ENCODE measurements around the gene CA5A. TPM values are rescaled to one million over a fixed set of nuclear protein-coding genes. Genes with fewer than 3 reads are reported as not detected.

CA5A gene
- polyA plus RNA-seq, 2 of the 4 experiments (the other 2 are of a cell fraction) = not detected

GRCh38 chr16:87978127-87978526 lies 41.8 kb upstream of the CA5A start (continued):
- TF ChIP-seq, protein P1, sequence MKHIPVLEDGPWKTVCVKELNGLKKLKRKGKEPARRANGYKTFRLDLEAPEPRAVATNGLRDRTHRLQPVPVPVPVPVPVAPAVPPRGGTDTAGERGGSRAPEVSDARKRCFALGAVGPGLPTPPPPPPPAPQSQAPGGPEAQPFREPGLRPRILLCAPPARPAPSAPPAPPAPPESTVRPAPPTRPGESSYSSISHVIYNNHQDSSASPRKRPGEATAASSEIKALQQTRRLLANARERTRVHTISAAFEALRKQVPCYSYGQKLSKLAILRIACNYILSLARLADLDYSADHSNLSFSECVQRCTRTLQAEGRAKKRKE (CRISPR knock-in tag; IDR thresholded peaks at IDR 0.05; ENCODE audit: low read depth) = no peak

GRCh38 chr16:87976665-87977064 lies 40.3 kb upstream of the CA5A start:
- H3K4me1 ChIP-seq = no peaks in the 10 kb centered on the region
- ChIA-PET POLR2A (no interaction called here), CTCF (no interaction called here)
- DNase-seq (ENCODE audit: low read depth in 1 of 2, low spot score in 1 of 2) (no peak), ATAC-seq (no peak), FAIRE-seq (no peak)
- no peak overlapping the region for H3K27ac ChIP-seq
- H3K4me2 ChIP-seq = no peak overlapping the region
- H3K4me3 ChIP-seq = no peak overlapping the region
- TF ChIP-seq CHD4 (IDR thresholded peaks at IDR 0.05; ENCODE audit: borderline replicate concordance) (no peak), HEYL (CRISPR knock-in tag; IDR thresholded peaks at IDR 0.05) (no peak), RAD21 (conservative IDR thresholded peaks at IDR 0.05 in 1 of 2, IDR thresholded peaks at IDR 0.05 in 1 of 2) (no peak), JUN (IDR thresholded peaks at IDR 0.05) (no peak), USF2 (IDR thresholded peaks at IDR 0.05) (no peak), RARB (CRISPR knock-in tag; IDR thresholded peaks at IDR 0.05) (no peak)
- TF ChIP-seq, protein P2, sequence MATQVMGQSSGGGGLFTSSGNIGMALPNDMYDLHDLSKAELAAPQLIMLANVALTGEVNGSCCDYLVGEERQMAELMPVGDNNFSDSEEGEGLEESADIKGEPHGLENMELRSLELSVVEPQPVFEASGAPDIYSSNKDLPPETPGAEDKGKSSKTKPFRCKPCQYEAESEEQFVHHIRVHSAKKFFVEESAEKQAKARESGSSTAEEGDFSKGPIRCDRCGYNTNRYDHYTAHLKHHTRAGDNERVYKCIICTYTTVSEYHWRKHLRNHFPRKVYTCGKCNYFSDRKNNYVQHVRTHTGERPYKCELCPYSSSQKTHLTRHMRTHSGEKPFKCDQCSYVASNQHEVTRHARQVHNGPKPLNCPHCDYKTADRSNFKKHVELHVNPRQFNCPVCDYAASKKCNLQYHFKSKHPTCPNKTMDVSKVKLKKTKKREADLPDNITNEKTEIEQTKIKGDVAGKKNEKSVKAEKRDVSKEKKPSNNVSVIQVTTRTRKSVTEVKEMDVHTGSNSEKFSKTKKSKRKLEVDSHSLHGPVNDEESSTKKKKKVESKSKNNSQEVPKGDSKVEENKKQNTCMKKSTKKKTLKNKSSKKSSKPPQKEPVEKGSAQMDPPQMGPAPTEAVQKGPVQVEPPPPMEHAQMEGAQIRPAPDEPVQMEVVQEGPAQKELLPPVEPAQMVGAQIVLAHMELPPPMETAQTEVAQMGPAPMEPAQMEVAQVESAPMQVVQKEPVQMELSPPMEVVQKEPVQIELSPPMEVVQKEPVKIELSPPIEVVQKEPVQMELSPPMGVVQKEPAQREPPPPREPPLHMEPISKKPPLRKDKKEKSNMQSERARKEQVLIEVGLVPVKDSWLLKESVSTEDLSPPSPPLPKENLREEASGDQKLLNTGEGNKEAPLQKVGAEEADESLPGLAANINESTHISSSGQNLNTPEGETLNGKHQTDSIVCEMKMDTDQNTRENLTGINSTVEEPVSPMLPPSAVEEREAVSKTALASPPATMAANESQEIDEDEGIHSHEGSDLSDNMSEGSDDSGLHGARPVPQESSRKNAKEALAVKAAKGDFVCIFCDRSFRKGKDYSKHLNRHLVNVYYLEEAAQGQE (IDR thresholded peaks at IDR 0.05) = no peak
- TF ChIP-seq, protein P1 (CRISPR knock-in tag; IDR thresholded peaks at IDR 0.05; ENCODE audit: low read depth) = no peak
- peaks cover 17% of the 10 kb centered on the region for H3K9me3 ChIP-seq
- 71% methylated on average over 3 of the region's 3 CpGs for WGBS (ENCODE audit: missing lambda C conversion rate)

- TF ChIP-seq RARB (CRISPR knock-in tag; IDR thresholded peaks at IDR 0.05) = no peak
- no peak for TF ChIP-seq PHF8 (IDR thresholded peaks at IDR 0.05; ENCODE audit: borderline replicate concordance, low read depth)
- no peak for TF ChIP-seq RCOR1 (IDR thresholded peaks at IDR 0.05; ENCODE audit: low read depth, low read length)
- no peak for TF ChIP-seq ZC3H11A (IDR thresholded peaks at IDR 0.05)
- no peak for TF ChIP-seq RFX5 (IDR thresholded peaks at IDR 0.05)
- TF ChIP-seq MYC (IDR thresholded peaks at IDR 0.05; ENCODE audit: borderline replicate concordance, low read length) = no peak
- TF ChIP-seq BHLHE40 (IDR thresholded peaks at IDR 0.05; ENCODE audit: low read depth, low read length) = no peak
- TF ChIP-seq MAZ (IDR thresholded peaks at IDR 0.05; ENCODE audit: borderline replicate concordance, low read depth, low read length) = no peak
- no peak for TF ChIP-seq HOXA7 (CRISPR knock-in tag; IDR thresholded peaks at IDR 0.05)
- TF ChIP-seq FOSB (CRISPR knock-in tag; IDR thresholded peaks at IDR 0.05) = no peak
- TF ChIP-seq HOXB5 (CRISPR knock-in tag; IDR thresholded peaks at IDR 0.05) = no peak
- no peak for TF ChIP-seq TP53 (CRISPR knock-in tag; IDR thresholded peaks at IDR 0.05)
- TF ChIP-seq, protein P1 (CRISPR knock-in tag; IDR thresholded peaks at IDR 0.05; ENCODE audit: low read depth) = no peak
- no peak for TF ChIP-seq CHD2 (IDR thresholded peaks at IDR 0.05; ENCODE audit: low read length, partially characterized antibody)
- TF ChIP-seq ZSCAN20 (CRISPR knock-in tag; IDR thresholded peaks at IDR 0.05) = no peak
- TF ChIP-seq, protein P3, sequence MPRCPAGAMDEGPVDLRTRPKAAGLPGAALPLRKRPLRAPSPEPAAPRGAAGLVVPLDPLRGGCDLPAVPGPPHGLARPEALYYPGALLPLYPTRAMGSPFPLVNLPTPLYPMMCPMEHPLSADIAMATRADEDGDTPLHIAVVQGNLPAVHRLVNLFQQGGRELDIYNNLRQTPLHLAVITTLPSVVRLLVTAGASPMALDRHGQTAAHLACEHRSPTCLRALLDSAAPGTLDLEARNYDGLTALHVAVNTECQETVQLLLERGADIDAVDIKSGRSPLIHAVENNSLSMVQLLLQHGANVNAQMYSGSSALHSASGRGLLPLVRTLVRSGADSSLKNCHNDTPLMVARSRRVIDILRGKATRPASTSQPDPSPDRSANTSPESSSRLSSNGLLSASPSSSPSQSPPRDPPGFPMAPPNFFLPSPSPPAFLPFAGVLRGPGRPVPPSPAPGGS (IDR thresholded peaks at IDR 0.05) = no peak
- TF ChIP-seq TFCP2L1 (CRISPR knock-in tag; IDR thresholded peaks at IDR 0.05) = no peak
- no peak for DNase-seq (ENCODE audit: low read depth in 1 of 2, low spot score in 1 of 2)
- H3K9me3 ChIP-seq = peaks cover 29% of the 10 kb centered on the region
- no peak for FAIRE-seq
- ChIA-PET POLR2A (interaction anchor here (0.7 kb wide), 1 partner anchor 12 kb away, joined by 4 read pairs; no protein-coding TSS in a partner anchor), CTCF (interaction anchor here (3.5 kb wide), 1 partner anchor 9 kb away, joined by 16 read pairs; no protein-coding TSS in a partner anchor)
- no peak overlapping the region for H3K4me3 ChIP-seq
- H3K4me1 ChIP-seq = no peaks in the 10 kb centered on the region
- 86% methylated on average over 9 of the region's 9 CpGs for WGBS (ENCODE audit: missing lambda C conversion rate)
- no peak for ATAC-seq
- H3K4me2 ChIP-seq = no peak overlapping the region
- no peak overlapping the region for H3K27ac ChIP-seq
Measured at GRCh38 chr16:87974178-87974577, 37.8 kb upstream of the CA5A start.

Measured in A549 (cell line).